Globus pallidus (tissue), 1 donor: ENCODE measurements around the gene ZP3.
"Not testable (repeated sequence)": the region's sequence is repeated elsewhere in the genome, so short reads cannot be mapped to it uniquely, and the experiment has no call there.

Source experiments
- DNase-seq: peaks from one replicate; pipeline ENCODE4 v3.0.0-alpha.2; 2015; ENCODE audit warnings: low spot score

ZP3 gene

DNA sequence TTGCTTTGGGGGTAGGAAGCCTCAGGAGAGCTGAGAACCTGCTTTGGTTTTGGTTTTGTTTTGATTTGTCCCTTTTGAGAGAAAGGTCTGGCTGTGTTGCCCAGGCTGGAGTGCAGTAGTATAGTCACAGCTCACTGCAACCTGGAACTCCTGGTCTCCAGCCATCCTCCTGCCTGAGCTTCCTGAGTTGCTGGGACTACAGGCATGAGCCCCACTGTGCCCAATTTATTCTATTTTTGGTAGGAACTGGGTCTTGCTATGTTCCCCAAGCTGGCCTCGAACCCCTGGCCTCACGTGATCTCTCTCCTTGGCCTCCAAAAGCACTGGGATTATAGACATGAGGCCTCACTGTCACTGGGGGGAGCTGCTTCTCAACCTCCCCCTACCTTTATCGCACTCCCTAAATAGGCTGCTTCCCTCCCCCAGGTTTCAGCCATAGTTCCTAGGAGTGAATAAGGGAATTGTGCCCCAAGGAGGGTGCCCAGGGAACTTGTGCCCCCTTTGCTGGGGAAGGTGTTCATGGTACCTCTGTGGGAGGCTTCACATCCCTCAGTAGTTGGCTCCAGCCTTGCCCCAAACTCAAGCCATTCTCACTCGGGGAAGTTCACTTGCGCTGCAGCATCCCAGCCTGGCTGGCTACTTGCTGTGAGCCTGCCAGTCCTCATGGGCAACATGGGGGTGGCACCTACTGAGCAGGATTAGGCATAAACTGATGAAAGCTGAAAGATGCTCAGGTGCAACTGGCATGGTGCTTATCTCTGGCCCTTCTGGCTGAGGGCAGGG lies 18.1 kb downstream of the ZP3 start:
- not testable (repeated sequence) for DNase-seq

DNA sequence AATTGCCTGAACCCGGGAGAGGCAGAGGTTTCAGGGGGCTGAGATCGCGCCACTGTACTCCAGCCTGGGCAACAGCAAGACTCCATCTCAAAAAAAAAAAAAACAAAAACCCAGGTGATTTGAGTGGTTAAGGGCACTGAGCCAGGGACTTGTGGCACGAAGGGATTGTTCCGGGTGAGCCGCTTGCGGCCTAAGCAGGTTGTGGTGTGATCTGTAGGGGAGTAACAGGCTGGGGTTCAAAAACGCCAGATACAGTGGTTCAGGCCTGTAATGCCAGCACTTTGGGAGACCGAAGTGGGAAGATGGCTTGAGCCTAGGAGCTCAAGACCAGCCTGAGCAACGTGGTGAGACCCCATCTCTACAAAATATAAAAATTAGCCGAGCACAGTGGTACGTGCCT lies 19.1 kb downstream of the ZP3 start:
- DNase-seq, result not testable (repeated sequence)

DNA sequence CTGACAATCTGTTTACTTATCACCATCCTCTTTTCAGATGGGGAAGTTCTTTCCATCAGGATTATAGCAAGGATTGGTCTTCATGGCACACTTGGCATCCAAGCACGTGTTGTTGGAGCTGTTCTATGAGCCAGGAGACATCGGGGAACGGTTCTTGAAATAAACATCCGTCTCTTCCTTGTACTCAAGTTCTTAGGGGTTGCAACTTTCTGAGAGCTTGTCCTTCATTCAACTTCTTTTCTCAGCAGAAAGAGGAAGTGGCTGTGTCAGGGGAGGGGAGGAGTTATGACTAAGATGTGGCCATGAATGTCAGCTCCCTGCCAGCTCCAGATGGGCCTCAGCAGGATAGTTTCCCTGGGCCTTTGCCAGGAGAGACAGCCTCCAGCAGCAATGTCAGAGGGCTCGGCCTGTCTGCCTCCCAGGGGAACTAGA lies 20.8 kb downstream of the ZP3 start:
- DNase-seq, result peak; percentile 37

DNA sequence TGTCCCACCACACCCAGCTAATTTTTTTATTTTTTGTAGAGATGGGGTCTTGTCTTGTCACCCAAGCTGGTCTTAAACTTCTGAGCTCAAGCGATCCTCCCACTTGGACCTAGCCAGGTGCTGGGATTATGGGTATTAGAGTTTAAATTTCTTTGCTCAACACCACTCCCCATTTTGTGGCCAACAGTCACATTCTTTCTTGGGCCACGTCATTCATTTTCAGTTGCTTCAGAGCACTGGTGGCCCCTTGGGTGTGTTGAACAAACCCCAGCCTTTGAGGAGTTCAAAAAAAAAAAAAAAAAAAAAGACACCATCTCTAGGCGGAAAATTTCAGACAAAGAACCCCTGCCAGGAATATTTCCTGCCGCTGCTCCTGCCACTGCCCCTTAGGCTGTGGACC lies 32.3 kb downstream of the ZP3 start:
- not testable (repeated sequence) for DNase-seq

DNA sequence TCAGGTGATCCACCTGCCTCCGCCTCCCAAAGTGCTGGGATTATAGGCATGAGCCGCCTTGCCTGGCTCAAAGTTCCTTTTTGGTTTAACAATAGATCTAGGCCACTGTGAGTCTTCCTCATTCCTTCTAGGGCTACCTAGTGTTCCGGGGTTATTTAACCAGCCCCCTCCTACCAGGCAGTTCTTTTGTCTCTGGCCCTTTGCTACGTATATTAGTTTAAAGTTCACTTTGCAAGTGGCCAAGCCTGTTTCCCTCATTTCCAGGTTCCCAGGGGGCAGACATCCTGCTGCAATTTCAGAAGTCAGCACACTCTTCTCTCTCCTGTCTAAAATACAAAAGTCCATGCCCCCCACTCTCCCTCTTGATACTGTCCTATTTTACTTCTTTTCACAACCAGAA lies 33.8 kb downstream of the ZP3 start:
- not testable (repeated sequence) for DNase-seq

DNA sequence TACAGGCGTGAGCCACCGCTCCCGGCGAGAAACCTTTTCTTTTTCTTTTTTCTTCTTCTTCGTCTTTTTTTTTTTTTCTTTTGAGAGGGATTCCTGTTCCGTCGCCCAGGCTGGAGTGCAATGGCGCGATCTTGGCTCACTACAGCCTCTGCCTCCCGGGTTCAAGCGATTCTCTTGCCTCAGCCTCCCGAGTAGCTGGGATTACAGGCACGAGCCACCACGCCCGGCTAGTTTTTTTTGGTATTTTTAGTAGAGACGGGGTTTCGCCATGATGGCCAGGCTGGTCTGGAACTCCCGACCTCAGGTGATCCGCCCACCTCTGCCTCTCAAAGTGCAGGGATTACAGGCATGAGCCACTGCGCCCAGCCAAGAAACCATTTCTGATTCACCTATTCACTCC lies 36.0 kb downstream of the ZP3 start:
- DNase-seq, result not testable (repeated sequence)

DNA sequence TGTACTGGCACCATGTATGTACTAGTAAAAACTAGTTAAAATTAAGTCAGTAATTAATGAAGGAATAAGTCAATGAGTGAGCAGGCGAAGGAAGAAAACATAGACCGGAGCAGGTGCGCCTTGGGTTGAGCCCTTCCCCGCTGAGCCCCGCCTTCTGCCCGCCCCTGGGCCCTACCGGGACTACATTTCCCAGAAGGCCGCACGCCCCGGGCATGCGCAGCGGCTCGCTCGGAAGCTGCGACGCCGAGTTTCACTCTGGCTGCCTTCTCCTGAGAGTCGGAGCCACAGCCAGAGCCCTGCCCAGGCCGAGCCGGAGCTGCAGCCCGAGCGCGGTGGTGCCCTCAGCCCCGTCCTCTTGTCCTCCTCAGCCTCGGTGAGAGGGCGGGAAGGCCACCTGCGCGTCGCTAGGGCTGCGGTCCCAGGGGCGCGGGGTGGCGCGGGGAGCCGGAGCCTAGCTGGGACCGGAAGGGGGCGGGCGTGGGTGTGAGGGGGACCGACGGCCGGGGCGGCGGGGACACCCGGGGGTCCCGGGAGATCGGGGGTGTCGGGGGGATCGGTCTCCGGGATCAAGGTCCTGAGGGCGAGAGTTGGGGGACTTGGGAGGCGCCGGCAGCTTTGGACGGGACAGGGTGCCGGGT lies 36.8 kb downstream of the ZP3 start, which contains the start of gene DTX2:
Gene DTX2 (plus strand): TSS at position 246 of the 638 bp plus-strand sequence. CDS start 18,801 bp downstream, outside the sequence.
- not testable (repeated sequence) for DNase-seq

DNA sequence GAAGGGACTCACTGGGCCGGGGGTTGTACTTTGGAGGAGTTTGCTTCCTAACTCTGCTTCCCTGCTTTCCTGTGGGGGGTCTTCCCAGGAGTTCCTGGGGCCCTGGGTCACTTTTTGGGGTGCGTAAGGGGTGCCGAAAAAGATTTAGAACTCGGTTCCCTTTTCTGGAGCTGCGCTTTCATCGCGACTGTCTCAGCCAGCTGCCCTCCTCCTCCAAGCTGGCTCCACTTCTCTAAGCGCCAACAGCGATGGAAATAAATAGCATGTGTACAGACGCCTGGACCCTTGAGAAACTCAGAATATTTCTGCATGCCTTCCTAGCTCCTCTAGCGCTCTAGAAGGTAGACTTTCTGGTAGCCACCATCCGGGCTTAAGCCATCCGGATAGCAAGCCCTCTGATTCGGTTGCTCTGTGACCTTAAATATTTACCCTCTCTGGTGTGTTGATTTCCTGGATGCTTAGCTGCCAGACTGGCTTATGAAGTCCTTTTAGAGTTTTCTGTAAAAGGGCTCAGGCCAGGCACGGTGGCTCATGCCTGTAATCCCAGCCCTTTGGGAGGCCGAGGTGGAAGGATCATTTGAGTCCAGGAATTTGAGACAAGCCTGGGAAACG lies 37.6 kb downstream of the ZP3 start:
- DNase-seq, result not testable (repeated sequence)

DNA sequence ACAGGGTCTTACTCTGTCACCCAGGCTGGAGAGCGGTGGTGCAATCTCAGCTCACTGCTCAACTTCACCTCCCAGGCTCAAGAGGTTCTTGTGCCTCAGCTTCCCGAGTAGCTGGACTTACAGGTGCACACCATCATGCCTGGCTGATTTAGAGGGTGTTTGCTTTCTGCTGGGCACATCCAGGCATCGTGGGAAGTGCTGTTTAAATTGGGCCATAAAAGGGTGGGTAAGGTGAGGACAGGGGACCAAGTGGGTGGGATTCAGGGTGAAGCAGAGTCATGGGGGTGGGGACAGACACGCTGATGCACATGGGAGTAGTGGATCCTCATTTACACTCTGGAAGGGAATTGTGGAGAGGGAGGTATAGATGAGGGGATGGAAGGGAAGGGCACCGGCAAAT lies 40.2 kb downstream of the ZP3 start:
- not testable (repeated sequence) for DNase-seq

DNA sequence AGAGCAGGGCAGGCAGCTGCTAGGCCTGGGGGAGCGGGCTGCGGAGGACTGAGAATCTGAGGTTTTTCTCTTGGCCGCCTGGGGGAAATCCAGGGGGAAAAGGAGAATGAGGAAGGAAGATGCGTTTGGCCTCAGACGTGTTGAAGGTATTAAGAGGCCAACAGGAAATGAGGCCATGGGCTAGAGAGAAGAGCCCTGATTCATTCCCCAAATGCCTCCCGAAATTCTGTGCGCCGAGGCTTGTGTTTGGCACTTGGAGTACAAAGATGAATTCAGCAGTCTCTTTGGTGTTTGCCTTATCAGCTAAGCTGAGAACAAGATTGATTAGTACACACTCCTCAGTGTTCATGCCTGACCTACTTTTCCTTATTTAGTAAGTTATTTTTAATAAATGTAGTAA lies 41.2 kb downstream of the ZP3 start:
- DNase-seq, result not testable (repeated sequence)

DNA sequence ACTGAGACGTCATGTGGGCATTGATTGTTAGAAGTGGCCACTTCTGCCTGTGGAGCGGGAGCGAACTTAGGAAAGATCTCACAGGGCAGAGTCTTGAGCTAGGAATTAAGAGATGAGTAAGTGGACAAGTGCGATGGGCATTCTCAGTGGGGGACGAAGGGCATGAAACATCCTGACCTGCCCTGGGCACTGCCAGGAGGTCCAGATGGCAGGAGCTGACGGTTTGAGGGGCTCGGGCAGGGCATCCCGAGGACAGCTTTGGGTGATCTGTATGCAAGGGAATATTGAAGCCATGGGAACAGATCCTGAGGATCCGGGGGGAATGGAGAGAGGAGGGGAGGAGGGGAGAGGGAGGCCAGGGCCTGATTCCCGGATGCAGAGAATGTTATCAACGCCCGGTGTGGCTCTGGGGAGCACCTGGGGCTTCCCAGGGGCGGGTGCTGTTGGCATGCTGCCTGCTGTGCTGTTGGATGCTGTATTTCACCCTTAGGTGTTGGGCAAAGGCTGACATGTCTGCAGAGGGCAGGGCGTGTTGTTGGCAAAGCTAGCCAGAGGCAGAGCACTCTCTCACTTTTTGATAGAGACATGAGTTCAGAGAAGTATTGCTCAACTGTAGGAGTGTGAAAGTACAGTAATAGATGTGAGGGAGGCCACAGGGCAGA lies 43.1 kb downstream of the ZP3 start:
- not testable (repeated sequence) for DNase-seq

DNA sequence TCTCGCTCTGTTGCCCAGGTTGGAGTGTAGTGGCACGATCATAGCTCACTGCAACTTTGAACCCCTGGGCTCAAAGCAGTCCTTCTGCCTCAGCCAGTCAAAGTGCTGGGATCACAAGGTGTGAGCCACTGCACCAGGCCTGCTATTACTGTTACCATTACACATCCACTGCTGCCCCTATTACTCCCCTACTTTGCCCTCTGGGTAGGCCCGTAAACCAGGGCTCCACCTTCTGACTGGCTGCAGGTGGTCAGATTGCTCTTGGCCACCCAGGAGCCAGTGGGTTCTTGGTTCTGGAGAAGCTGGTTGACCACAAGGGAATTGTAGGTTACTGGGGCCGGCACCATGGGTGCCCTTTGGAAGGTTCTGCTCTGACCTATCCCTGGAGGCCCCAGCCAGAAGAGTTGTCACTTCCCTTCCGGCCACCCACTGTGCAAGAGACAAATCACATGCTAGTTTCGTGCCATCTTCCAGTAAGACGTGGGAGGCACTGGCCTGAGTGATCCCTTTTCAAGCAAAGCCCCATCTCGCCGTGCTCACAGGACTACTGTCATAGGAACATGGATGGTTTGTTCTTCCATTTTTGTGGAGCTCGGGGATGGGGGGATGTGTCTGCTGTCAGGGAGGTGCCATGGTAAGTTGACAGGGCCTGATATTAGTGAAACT lies 46.9 kb downstream of the ZP3 start:
- not testable (repeated sequence) for DNase-seq

DNA sequence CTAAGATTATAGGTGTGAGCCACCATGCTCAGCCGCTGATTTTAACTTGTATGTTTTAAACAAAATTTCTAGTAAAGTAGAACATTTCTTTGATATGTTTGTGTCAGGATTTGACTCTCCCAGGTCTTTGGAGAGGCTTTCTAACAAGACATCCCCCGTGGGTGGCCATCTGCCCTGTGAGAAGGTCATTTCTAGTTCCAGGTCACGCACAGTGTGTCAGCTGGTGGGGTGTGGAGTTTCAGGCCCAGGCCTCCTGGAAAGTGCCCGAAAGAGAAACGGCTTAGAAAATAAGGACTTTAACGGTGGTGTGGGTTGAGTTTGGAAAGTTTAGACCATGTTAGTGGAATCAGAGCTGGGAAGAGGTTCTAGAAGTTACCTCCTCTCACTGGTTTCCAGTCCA lies 48.3 kb downstream of the ZP3 start:
- not testable (repeated sequence) for DNase-seq

DNA sequence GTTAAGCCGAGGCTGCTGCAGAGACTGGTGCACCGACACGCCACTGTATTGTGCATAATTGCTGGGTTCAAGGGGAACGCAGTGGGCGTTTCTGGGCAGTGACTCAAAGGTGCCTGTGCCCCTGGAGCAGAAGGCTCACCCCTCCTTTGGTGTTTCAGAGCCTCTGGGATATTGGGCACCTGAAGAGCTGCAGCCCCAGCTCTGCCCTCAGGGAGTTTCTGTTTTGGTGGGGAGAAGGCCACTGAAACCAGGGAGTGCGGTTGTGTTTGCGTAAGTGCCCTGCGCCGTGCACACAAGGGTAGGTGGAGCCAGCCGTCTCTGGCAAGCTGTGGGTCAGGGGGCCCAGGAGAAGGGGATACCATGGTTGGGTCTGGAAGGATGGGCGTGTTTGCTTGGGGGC lies 51.5 kb downstream of the ZP3 start:
- DNase-seq, result not testable (repeated sequence)

DNA sequence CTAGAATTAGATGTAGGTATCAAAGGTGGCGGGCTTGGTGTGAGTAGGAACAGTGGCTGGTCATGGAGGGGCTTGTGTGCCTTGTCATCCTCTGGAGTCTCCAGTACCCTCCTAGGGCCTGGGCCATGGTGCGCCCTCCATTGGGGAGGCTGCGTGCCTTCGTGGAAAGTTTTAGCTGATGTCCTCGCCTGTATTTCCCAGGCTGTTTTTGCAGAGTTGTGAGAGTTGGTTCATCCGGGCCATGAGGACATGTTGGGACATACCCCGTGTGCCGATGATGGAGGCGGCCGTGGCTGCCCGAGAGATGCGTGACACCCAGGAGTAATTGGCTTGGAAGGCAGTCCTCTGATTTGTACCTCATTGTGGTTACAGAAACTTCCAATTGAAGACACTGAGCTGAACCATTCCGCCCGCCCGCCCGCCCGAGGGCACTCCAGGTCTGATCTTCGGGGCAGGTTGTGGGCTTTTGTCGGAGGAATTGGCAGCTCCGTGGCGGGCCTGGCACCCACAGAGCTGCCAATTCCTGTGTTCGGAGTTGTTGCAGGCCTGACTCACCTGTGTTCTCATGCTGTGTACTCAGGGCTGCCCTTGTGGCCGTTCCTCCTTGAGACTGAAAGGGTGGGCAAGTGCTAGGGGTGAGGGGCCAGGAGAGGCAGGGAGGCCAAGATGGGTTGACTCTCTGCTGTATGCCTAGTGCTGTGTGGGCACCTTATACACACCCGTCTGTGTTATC lies 52.2 kb downstream of the ZP3 start:
- not testable (repeated sequence) for DNase-seq

DNA sequence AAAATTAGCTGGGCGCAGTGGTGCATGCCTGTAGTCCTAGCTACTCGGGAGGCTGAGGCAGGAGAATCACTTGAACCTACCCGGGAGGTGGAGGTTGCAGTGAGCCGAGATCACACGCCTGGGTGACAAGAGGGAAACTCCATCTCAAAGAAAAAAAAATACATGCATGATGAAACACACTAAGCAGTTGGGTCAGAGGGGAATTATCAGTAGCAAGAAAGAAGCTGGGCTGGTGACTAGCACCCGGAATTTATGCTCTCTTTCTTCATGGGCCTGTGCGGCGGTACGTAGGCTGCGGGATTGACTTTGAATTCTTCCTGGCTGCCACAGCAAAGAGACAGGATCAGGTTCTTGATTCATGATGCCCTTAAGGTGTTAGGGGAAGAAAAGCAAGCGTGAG lies 54.9 kb downstream of the ZP3 start:
- DNase-seq, result not testable (repeated sequence)

DNA sequence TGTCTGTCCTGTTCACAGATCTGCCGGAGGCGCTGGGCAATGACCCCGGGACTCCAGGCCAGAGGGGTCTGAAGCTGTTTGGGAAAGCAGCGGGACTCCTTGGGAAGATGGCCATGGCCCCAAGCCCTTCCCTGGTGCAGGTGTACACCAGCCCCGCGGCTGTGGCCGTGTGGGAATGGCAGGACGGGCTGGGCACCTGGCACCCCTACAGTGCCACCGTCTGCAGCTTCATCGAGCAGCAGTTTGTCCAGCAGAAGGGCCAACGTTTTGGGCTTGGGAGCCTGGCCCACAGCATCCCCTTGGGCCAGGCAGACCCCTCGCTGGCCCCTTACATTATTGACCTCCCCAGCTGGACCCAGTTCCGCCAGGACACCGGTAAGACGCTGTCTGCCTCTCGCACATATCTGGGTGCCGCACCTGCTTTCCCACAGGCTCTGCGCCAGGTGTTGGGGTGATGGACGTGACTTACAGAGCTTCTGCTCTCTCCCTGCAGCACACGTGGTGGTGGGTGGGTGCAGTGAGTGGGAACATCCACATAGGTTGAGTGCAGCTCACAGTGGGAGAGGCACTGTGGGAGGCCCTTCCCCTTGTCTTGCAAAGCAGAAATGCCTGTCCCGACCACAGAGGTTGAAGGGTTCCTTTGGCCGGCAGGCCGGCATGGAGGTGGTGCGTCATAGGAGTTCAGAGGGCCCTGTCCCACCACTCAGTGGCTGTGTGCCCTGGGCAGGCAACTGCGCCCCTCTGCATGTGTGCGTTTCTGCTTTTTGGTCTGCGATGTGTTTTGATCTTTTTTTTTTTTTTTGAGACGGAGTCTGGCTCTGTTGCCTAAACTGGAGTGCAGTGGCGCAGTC lies 55.9 kb downstream of the ZP3 start:
- not testable (repeated sequence) for DNase-seq

DNA sequence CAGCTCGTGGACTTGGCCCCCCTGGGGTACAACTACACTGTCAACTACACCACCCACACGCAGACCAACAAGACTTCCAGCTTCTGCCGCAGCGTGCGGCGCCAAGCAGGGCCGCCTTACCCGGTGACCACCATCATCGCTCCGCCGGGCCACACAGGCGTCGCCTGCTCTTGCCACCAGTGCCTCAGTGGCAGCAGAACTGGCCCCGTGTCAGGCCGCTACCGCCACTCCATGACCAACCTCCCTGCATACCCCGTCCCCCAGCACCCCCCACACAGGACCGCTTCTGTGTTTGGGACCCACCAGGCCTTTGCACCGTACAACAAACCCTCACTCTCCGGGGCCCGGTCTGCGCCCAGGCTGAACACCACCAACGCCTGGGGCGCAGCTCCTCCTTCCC lies 57.9 kb downstream of the ZP3 start:
- not testable (repeated sequence) for DNase-seq

DNA sequence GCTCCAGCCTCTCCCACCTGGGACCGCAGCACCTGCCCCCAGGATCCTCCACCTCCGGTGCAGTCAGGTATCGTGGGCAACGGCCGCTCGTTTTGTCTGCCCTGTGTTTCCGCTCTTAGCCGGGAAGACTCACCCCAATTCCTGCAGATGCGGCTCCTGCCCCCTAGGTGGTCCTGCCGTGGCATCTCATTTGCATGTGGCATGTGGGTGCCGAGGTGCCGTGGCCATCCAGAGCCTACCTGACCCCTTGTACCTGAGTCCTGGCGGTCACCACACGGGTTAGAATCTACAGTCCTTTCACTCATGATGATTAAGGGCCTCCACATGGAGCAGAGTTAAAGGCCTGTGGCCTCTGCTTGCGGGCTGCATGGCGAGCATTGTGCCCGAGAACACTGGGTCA lies 58.3 kb downstream of the ZP3 start:
- not testable (repeated sequence) for DNase-seq

DNA sequence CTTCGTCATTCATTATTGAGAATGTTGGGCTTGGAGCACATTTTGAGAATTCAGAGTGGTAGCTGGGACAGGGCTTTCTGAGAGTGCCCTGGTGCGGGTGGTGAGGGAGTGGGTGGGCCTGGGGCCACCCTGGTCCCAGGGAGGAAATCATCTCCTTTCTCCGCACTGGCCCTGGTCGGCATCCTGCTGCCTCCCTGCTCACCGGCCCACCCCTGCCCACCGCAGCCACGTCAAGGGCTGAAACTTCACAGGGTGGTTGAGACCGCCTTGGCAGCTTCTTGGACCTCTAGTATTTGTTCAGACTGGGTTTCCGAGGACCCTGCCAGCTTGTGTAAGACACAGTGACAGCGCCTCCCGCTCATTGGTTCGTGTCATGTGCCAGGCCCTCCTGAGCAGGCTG lies 59.7 kb downstream of the ZP3 start:
- DNase-seq, result not testable (repeated sequence)
